ENCODE results near the gene KIDINS220.

GRCh38 chr2:8796878-8797550, 40.4 kb downstream of the KIDINS220 start:
- no peak for TF ChIP-seq GLIS3 (CRISPR knock-in tag; IDR thresholded peaks at IDR 0.05)
- no peak for TF ChIP-seq CSDC2 (CRISPR knock-in tag; IDR thresholded peaks at IDR 0.05)
- no peak for TF ChIP-seq ZNF70 (CRISPR knock-in tag; IDR thresholded peaks at IDR 0.05)
- no peak for TF ChIP-seq ZFP30 (CRISPR knock-in tag; IDR thresholded peaks at IDR 0.05)
- TF ChIP-seq ZFP3 (CRISPR knock-in tag; IDR thresholded peaks at IDR 0.05) = no peak
- TF ChIP-seq PATZ1 (CRISPR knock-in tag; IDR thresholded peaks at IDR 0.05; ENCODE audit: borderline replicate concordance) = no peak
- TF ChIP-seq RARB (CRISPR knock-in tag; IDR thresholded peaks at IDR 0.05) = no peak
- TF ChIP-seq ARNTL (CRISPR knock-in tag; IDR thresholded peaks at IDR 0.05; ENCODE audit: borderline replicate concordance, low read depth) = no peak
- no peak for TF ChIP-seq CSRNP3 (CRISPR knock-in tag; IDR thresholded peaks at IDR 0.05)
- no peak for TF ChIP-seq ZNF565 (CRISPR knock-in tag; conservative IDR thresholded peaks at IDR 0.05; ENCODE audit: low read depth)
- TF ChIP-seq PPARA (CRISPR knock-in tag; IDR thresholded peaks at IDR 0.05; ENCODE audit: borderline replicate concordance) = no peak
- TF ChIP-seq ZC3H10 (CRISPR knock-in tag; IDR thresholded peaks at IDR 0.05) = no peak
- TF ChIP-seq TOX (CRISPR knock-in tag; IDR thresholded peaks at IDR 0.05; ENCODE audit: borderline replicate concordance) = no peak
- TF ChIP-seq OSR1 (CRISPR knock-in tag; IDR thresholded peaks at IDR 0.05) = no peak
